NOMO-1 treated with DMSO at 0.1 percent for 48 hours (cell line): ENCODE measurements around the gene ABHD16B.

ENCODE experiments used
- DNase-seq: peaks from one replicate; lab custom pipeline; 2025; ENCODE audit not compliant: unreplicated experiment; lab: John Stamatoyannopoulos, UW

ABHD16B gene

DNA sequence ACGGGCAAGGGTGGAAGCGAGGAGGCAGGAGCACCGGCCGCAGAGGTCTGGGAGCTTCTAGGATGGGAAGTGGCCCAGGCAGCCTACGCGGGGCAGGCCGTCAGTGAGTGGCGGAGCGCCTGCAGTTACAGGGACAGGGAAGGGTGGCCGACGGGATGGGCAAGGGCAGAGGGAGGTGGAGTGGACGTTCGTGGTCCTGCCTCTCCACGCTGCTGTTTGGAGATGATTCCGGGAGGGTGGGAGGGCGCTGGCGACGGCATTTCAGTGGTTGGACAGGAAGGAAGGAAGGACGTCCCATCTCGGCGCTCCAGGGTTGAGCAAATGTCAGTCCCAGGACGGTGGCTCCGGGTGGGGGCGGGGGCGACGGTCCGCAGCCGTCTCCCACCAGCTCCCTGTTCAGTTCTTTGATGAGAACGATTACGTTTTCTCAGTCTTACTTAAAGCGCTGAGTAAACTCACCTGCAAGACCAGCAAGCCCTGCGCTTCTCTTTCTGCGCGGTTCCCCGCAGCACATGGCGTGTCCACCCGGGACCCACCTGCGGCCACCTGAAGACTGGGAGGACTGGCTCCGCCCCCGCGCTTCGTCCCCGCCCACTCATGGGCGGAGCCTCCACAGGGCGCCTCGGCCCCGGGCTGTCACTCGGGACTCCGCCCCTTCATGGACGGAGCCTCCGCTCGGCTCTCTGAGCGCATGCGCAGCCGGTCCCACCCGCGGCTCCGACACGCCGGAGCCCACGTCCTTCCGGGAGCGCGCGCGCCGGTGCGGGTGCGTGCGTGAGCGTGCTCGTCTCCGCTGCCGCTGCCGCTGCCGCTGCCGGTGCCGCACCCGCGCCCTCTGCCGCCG, 33.3 kb downstream of the ABHD16B start, which contains the start of gene DNAJC5:
Gene DNAJC5 (plus strand): TSS at position 769 of the 844 bp plus-strand sequence. CDS start 33,220 bp downstream, outside the sequence.
- peak; percentile 80 for DNase-seq

DNA sequence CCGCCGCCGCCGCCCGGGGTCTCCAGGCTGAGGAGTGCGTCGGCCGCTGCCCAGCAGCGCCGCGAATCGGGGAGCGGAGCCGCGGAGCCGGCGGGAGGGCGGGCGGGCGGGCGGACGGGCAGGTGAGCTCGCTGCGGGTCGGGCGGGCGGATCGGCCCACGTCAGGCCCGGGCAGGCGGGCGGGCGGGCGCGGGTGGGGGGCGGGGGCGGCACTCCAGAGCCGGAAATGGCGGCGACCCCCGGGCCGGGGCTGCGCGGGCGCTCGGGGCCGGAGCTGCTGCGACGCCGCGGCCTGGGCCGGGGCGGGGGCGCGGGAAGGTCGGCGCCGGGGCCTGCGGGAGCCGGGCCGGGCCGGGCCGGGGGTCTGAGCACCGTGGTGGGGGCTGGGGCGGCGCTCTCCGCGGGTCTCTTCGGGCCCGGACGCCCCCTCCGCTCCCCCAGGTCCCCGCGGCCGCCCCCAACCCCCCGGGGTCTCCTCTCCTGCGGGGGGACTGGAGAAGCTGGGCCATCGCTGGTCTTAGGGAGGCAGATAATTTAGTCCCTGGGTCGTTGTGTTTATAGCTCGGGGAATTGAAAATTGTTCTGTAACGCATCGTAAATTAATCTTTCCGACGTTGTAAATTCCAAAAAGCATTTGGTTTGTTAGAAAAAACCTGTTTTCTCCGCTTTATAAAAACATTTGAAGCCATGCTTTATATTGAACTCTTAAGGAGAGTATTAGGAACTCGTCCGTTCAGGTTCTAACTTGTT, 34.1 kb downstream of the ABHD16B start:
- no peak for DNase-seq

DNA sequence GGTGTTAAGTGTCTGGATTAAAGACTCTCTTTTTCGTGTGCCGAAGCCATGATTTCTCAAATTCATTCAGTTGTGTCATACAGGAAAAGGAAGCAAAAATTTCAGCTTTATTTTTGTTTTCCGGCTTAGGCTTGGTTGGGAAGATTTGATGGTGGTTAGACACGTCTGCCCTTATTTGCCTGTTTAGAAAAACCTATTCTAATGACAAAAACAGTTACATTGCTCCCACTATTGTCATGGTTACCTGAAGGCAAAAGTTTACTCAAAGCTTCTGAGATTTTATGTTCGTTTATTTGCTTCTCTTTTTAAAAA, 34.6 kb downstream of the ABHD16B start:
- DNase-seq, result no peak

DNA sequence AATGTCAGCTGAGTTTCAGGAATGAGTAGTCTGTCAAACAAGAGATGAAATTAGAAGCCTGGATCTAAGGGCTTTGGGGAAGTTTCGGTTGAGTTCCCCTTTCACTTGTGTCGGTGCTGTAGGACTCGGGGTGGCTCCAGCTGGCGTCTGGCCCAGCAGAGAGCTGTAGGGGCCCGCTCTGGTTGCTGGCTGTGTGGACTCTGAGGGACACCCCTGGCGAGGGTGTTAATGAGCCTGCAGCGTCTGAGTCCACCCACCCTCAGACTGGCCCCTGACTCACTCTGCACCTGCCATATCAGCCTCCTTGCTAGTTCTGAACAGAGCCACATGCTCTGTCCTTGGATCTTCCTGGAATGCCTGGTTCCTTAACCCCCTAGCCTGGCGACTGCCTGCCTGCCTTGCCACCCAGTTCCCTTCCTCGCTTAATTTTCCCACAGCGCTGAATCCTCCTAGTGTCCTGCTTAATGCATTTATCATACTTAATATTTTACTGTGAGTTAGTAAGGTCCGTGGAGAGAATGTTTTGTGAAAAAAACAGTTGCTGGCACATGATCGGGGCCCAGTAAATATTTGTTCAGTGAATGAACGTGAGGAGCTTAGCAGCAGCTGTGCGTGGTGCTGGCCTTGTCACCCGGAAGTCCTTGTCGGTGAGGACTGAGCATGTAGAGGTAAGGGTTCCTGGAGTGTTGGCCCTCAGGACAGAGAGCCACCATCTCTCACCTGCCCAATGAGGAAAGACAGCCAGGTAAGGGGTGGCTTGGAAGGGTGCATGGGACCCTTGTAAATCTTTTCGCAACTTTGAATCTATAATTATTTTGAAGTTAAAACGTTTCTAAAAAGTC, 35.2 kb downstream of the ABHD16B start:
- peak; percentile 86 for DNase-seq

DNA sequence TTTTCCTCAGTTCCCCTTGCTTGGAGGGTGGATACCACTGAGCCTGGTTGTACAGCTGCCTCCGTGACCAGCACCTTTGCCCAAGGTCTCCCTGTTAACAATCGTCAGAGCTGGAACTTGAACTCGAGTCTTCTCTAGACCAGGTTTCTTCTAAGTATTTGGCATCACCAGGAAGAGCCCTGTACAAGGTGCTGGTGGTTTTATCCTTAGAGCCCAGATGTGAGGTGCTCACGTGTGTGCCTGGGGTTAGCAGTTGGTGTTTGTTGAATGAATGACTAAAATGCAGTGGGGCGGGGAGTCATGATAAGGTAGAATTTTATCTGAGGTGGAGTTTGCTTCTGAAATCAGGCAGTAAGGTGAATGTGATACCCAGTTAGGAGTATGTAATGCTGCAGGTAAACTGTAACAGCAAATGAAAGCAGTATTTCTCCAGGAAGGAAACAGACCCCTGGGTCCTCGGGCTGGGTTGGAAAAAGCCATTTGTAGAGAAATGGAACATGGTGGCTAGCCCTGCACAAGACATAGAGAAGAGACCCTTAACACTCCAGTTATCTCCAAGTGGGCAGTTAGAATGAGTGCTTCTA, 36.8 kb downstream of the ABHD16B start:
- no peak for DNase-seq

DNA sequence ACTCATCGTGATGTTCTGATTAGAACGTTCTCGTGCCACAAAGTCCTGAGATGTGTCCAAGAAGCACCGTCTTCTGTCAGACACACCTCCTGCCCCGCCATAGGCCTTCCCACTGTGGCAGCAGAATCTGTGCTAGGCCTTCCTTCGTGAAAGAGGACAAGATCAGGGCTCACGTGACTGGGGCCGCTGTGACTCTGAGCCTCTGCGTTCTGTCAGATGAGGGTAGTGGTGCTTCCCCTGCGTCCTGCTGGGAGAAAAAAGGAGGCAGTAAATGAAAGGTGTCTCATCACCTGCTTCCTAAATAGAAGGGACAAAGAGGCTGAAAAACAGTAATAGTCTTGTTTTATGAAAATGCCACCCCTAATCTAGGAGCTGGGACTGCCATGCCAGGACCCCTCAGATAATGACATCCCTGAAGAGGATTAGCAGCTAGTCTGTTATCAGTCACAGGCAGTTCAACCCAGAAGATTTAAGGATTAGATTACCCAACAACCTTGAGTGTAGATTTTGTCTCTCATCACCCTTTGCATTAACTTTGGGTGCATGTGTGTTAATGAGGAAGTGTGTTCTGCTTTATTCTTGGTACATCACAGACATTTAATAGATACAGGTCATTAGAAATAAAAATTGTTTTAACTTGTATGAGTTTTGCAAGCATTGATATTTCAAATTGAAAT, 37.7 kb downstream of the ABHD16B start:
- DNase-seq, result peak; percentile 71

DNA sequence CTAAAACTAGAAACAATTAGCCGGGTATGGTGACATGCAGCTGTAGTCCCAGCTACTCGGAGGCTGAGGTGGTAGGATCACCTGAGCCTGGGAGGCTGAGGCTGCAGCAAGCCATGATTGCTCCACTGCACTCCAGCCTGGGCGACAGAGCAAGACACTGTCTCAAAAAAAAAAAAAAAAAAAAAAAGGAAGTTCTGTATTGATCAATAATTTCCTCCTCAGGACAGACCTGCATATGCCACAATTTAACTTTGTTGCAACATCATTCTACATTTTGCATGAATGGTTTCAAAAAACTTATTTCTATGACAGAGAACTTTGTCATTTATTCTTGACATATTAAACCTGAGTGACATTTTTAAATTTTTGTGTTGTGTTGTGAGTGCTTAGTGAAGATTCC, 39.1 kb downstream of the ABHD16B start:
- peak; percentile 75 for DNase-seq

DNA sequence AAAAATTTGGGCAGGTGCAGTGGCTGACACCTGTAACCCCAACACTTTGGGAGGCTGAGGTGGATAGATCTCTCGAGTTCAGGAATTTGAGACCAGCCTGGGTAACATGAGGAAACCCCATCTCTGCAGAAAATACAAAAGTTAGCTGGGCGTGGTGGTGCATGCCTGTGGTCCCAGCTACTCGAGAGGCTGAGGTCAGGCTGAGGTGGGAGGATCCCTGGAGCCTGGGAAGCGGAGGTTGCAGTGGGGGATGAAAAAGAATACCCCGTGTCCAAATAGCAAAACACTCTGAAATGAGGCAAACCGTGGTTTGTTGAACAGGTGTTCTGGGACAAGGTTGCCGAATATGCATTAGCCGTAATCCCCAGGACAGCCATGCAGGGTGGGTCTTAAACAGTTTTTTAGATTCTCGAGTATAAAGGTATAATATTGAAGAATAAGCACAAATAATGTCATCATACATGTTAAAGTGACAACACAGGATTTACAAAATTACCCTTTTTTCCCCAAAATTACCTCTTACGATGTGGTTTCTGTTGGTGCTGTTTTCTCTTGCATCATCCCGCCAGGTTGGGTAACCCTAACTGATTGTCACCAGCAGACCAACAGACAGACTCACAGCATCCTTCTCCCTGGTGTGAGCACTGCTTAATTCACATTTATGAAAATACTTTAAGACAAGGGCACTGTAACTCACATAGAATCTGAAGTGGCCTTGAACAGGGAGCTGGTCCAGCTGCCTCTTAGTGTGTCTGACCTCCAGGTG, 42.7 kb downstream of the ABHD16B start:
- DNase-seq, result peak; percentile 87

DNA sequence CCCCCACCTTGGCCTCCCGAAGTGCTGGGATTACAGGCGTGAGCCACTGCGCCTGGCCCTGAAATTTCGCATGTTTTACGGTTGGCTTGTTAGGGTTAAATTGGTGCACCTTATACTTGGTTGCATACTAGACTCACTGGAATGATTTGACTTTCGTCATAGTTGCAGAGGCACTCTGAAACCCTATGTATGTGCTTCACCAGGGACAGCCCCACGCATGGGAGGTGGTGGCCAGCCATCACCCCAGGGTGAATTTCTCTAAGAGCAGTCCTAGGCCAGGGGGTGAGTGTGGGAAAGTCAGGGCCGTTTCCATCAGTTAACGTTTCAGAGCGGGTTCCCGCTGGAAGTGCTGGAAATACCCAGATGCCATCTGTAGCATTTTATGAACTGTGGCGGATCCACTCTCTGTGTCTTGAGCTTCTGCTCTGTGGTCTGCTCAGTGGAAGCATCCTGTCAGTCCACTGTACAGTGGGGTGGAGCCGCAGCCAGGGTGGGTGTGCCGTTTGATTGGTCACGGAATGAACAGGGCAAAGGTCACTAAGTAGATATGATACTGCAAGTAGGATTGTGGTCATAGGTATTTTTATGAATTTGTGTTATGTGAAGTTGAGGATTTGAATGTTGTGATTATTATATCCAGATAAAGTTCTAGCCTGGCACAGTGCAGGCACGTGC, 46.8 kb downstream of the ABHD16B start:
- peak; percentile 42 for DNase-seq

DNA sequence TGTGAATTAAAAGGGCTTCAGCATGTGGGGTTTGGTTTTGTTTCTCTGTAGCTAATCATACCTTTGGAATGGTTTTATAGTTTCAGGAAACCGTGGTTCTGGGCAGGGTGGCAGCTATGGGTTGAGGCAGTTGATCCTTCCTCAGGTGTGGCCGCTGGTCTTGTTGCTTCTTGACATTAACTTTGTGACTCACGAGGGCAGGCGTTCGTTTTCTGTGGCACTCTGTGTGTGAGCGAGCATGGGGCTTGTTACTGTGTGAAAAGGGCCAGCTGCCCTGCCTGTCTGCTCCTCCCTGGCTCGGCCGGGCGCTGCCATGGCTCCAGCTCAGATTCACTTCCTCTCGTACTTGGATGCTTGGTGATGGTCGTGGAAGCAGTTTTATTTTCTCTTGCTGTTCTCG, 49.9 kb downstream of the ABHD16B start:
- DNase-seq, result peak; percentile 72
